DMS79 treated with DMSO at 0.1 percent for 48 hours (cell line): Measurements from ENCODE around the gene SFT2D3.
A peak's percentile ranks its signal among the peaks of the same experiment; 100 is the strongest.

ENCODE experiments used
- DNase-seq: peaks from one replicate; lab custom pipeline; 2025; lab: John Stamatoyannopoulos, UW

SFT2D3 gene

GRCh38 chr2:127707890-127708648 is 6.8 kb downstream of the SFT2D3 start:
- peak; percentile 60 for DNase-seq

DNA sequence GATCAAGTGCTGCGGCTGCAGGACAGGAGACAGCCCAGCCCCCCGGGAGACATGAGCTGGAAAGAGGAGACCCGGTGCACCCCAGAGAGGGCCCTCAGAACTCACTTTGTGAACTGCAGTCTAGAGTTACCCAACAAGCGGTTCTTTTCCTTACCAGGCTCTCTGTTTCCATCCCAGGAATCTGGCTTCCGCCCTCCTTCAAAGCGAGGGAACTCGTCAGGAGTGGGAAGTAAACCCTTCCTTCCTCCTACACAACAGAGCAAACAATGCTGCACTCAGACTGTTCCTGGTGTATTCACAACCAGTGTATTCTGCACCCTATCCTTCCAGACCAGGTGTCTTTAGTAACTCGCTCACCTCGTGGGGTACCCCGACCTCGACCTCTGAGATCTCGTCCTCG is 8.0 kb downstream of the SFT2D3 start:
- no peak for DNase-seq

DNA sequence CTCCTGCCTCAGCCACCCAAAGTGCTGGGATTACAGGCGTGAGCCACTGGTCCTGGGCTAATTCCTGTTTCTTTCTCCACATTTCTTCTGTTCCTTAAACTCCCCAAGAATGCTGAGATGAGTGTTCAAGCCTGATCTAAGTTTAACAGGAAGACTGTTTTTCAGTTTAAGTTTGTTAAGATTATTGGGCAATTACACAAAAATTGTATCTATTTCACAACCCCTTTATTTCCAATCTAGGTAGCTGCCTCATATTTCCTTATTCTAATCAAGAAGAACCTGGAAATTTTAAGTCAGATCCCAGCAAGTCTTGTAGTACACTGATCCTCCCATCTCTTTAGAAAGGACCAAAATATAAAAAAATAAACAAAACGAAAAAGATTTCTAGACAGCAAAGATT is 11.7 kb downstream of the SFT2D3 start:
- DNase-seq: no peak

DNA sequence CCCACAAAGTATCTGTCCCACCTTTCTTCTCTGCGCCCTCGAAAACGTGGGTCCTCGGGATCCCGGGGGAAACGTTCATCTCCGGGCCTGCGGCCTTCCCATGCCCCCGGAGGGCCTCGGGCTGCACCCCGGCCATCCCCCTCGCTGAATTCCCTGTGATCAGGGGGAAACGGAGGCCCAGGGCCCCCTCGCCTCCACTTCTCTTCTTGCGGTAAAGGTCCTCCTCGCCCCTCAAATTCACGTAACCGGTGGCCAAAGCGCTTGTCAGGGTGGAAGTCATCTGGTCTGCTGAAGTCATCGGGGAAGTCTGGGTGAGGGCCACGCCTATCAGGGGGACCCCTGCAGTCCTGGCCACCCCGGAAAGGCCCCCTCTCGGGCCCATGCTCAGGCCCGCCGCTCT is 12.3 kb downstream of the SFT2D3 start:
- no peak for DNase-seq

- DNase-seq: no peak
Measured at GRCh38 chr2:127715778-127716449, 14.6 kb downstream of the SFT2D3 start.

GRCh38 chr2:127718271-127718670 is 17.0 kb downstream of the SFT2D3 start:
- DNase-seq: no peak

DNA sequence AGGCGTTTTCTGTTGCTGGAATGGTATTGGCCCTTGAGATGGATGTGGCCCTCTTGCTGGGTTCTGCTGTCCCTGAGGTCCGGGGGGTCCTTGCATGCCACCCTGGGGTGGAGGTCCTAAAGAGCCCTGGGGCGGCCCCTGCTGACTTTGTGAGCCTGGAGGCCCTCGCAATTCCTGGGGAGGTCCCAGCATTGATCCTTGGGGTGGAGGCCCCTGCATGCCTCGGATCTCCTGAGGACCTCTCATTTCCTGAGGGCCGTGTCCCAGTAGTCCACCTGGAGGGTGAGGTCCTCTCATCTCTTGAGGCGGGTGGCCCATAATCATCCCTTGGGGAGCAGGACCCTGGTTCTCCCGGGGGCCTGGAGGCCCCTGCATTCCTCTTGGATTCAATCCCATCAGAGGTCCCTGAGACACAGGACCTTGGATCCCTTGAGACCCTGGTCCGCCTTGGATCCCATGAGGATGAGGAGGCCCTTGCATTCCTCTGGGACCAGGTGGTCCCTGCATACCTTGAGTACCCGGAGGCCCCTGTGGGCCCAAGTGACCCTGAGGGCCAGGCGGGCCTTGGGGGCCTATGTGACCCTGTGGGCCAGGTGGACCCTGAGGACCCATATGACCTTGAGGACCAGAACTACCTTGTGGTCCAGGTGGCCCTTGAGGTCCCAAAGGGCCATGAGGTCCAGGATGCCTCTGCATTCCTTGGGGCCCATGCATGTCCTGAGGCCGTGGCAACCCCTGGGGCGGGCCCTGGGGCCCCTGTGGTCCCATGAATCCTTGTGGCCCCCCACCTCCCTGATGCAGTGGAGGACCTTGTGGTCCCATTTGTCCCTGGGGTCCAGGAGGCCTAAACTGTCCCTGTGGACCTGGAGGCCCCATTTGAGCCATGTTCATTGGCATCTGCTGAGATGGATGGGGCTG is 18.3 kb downstream of the SFT2D3 start:
- no peak for DNase-seq

GRCh38 chr2:127721311-127721977 is 20.1 kb downstream of the SFT2D3 start:
- peak; percentile 23 for DNase-seq

DNA sequence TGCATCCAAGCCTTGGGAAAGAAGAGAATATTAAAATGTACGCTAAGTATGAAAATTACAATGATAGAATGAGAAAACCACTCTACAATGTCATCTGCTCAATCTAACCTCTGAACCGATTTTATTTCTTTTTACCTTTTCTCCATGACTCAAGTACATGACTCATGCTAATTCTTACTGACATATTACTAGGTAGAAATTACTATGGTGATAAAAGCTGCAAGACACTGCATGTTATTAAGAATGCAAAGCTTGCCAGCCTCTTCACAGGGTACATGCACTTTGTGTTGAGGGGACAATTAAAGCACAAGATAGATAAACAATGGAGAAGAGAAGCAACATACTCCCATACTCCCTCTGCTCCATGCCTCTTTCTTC is 20.7 kb downstream of the SFT2D3 start:
- peak; percentile 6 for DNase-seq

DNA sequence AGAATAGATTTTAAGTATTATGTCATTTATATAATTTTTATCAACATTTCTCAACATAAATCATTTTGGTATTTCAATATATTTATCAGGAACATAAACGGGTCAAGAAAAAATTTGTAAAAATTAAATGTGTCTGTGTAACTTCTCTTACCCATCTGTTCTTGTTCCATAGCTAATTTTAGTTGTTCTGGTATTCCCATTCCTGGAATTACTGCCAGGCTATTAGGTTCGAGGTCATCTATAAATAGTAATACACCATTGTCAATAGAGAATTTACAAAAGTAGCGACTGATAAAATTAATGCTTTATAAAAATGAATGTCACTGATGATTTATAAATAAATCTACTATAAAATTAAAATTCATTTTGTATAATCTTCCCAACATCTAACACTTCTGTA is 21.5 kb downstream of the SFT2D3 start:
- DNase-seq: no peak

- no peak for DNase-seq
Measured at GRCh38 chr2:127726158-127726880, 25.0 kb downstream of the SFT2D3 start.

GRCh38 chr2:127733113-127733815 is 32.0 kb downstream of the SFT2D3 start:
- no peak for DNase-seq

- DNase-seq: no peak
Measured at GRCh38 chr2:127733816-127734537, 32.7 kb downstream of the SFT2D3 start.

GRCh38 chr2:127735044-127735443 is 33.7 kb downstream of the SFT2D3 start:
- DNase-seq: no peak

GRCh38 chr2:127735537-127736399 is 34.5 kb downstream of the SFT2D3 start:
- DNase-seq: no peak

- no peak for DNase-seq
Measured at GRCh38 chr2:127737892-127738291, 36.6 kb downstream of the SFT2D3 start.

DNA sequence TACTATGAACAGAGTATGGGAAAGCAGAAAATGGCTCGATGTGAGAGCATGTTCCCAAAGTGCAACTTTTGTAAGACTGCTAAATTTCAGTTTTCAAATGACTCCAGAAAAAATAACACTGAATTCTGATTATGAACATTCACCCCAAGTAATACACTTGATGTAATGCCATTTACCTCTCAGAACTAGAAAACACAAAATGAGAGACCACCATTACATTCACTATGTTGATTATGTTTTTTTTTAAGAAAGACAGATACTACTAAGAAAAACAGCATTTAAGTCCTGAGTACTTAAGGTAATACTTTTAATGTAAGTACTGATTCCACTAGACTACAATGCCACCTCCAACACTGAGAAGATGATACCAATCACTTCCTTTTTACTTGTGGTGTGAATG is 38.5 kb downstream of the SFT2D3 start:
- DNase-seq: no peak

- DNase-seq: no peak
Measured at GRCh38 chr2:127740665-127741288, 39.5 kb downstream of the SFT2D3 start.
